CD4-positive, alpha-beta T cell (primary cell): ENCODE measurements around the gene CAMTA1. TPM values are rescaled to one million over a fixed set of nuclear protein-coding genes. Genes with fewer than 3 reads are reported as not detected.

Source experiments
- ATAC-seq: fragments of 200-7000 bp; cut with Tn5 transposase; one replicate; pipeline ENCODE4 v1.10.0; 2022; ENCODE audit warnings: mild to moderate bottlenecking; ENCODE audit not compliant: poor library complexity
- CTCF ChIA-PET: fragments of 350-600 bp; sonication (Branson Sonifier 250); formaldehyde crosslinking; loops from one replicate; lab custom pipeline; 2021; ENCODE audit warnings: antibody characterized with exemption, inconsistent platforms; lab: Charles Lee
- POLR2A ChIA-PET: fragments of 350-600 bp; sonication (Branson Sonifier 250); formaldehyde crosslinking; loops from one replicate; lab custom pipeline; 2021; ENCODE audit warnings: antibody characterized with exemption, inconsistent platforms; lab: Charles Lee
- DNase-seq, 14 experiments: peaks; one replicate each; pipeline ENCODE4 v3.0.0-alpha.2; 2013 to 2020; ENCODE audit warnings: mixed read lengths in 2 of 14
- H3K27ac ChIP-seq, 2 donors: one replicate each; pipeline versions ENCODE4 v1.5.1 to v1.7.0; 2013; ENCODE audit warnings: low read length in 2 of 2, low read depth in 1 of 2, mild to moderate bottlenecking in 1 of 2
- H3K27me3 ChIP-seq, 2 experiments: 1 replicate in 1 of 2; 2 replicates in 1 of 2; pipeline versions ENCODE4 v1.6.1 to v1.7.0; 2013; ENCODE audit warnings: low read length in 2 of 2, control low read depth in 1 of 2, mild to moderate bottlenecking in 1 of 2, moderate library complexity in 1 of 2; ENCODE audit not compliant: insufficient read depth in 2 of 2, control insufficient read depth in 1 of 2
- H3K36me3 ChIP-seq: one replicate; pipeline ENCODE4 v1.6.1; 2013; ENCODE audit warnings: low read length, control low read depth; ENCODE audit not compliant: insufficient read depth
- H3K4me1 ChIP-seq: one replicate; pipeline ENCODE4 v1.6.1; 2013; ENCODE audit warnings: low read length, control low read depth; ENCODE audit not compliant: insufficient read depth
- H3K4me3 ChIP-seq: one replicate; pipeline ENCODE4 v1.5.1; 2013; ENCODE audit warnings: mild to moderate bottlenecking, low read length, moderate library complexity
- H3K9me3 ChIP-seq, 2 experiments: 1 replicate in 1 of 2; 2 replicates in 1 of 2; pipeline versions ENCODE4 v1.6.1 to v1.7.0; 2013; ENCODE audit warnings: low read length in 2 of 2, mild to moderate bottlenecking in 2 of 2, control low read depth in 1 of 2, moderate library complexity in 1 of 2; ENCODE audit not compliant: control insufficient read depth in 1 of 2, insufficient read depth in 1 of 2
- H3K27ac Mint-ChIP-seq: one replicate; pipeline ENCODE4 v1.8.0; 2020; ENCODE audit warnings: mixed read lengths
- H3K27me3 Mint-ChIP-seq: one replicate; pipeline ENCODE4 v1.8.0; 2021; ENCODE audit warnings: mixed read lengths
- H3K36me3 Mint-ChIP-seq: one replicate; pipeline ENCODE4 v1.8.0; 2021; ENCODE audit warnings: low read depth, mixed read lengths
- H3K4me1 Mint-ChIP-seq: one replicate; pipeline ENCODE4 v1.8.0; 2021; ENCODE audit warnings: low read depth, mixed read lengths
- H3K4me3 Mint-ChIP-seq: one replicate; pipeline ENCODE4 v1.8.0; 2020; ENCODE audit warnings: mild to moderate bottlenecking, mixed read lengths
- H3K9me3 Mint-ChIP-seq: one replicate; pipeline ENCODE4 v1.8.0; 2020; ENCODE audit warnings: mixed read lengths
- intact Hi-C, 2 experiments: fragments of 100-400 bp; cut with DNase I in 1 of 2; cut with micrococcal nuclease in 1 of 2; formaldehyde crosslinking; loops; one replicate each; pipeline versions ENCODE4 v1.15.1 to v1.9.0; 2023 to 2025; cut with DNase I, micrococcal nuclease
- total RNA-seq, 174 experiments: library from RNA in 2 of 174; stranded (reverse) in 2 of 174; gene quantifications; one replicate each; pipeline ENCODE4 v1.2.3 and lab custom pipeline; 2021 to 2026
- TF ChIP-seq, protein P1 (sequence below): fragments of 200-600 bp; IDR thresholded peaks from one replicate; pipeline ENCODE4 v1.8.0; 2022; ENCODE audit warnings: antibody characterized with exemption, mild to moderate bottlenecking

CAMTA1 gene
- total RNA-seq, 2 experiments from 2014 or later: 38.6 to 39.3 TPM

DNA sequence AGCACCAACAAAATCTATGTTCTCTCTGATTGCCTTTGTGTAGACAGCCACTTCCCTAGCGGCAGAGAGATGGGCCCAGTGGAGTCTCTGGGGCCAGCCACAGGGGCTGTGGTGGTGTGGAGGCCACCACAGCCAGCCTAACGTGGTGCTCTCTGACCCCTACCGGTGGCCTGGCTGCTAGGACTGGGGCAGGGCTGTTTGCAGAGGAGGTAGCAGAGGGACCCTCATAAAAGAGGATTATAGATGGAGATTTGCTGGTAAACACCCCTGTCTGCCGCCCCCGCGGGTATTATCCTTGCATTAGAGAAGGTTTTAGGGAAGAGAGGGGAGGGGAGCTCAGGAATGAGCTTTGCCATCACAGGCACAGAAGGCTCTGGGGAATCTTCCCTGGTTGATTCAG, 675.6 kb downstream of the CAMTA1 start:
- ATAC-seq: no peak
- Mint-ChIP-seq H3K27me3 (peaks cover 9% of the 10 kb centered on the region), H3K36me3 (no peaks in the 10 kb centered on the region), H3K4me1 (no peaks in the 10 kb centered on the region), H3K4me3 (no peak overlapping the region), H3K27ac (no peak overlapping the region), H3K9me3 (no peaks in the 10 kb centered on the region)
- Histone ChIP-seq H3K27ac (no peak overlapping the region), H3K27me3 (no peaks in the 10 kb centered on the region), H3K4me3 (no peak overlapping the region), H3K36me3 (no peaks in the 10 kb centered on the region), H3K9me3 (no peaks in the 10 kb centered on the region), H3K4me1 (no peaks in the 10 kb centered on the region)
- intact Hi-C loops: no loop called here
- CTCF ChIA-PET: no interaction called here
- TF ChIP-seq, protein P1, sequence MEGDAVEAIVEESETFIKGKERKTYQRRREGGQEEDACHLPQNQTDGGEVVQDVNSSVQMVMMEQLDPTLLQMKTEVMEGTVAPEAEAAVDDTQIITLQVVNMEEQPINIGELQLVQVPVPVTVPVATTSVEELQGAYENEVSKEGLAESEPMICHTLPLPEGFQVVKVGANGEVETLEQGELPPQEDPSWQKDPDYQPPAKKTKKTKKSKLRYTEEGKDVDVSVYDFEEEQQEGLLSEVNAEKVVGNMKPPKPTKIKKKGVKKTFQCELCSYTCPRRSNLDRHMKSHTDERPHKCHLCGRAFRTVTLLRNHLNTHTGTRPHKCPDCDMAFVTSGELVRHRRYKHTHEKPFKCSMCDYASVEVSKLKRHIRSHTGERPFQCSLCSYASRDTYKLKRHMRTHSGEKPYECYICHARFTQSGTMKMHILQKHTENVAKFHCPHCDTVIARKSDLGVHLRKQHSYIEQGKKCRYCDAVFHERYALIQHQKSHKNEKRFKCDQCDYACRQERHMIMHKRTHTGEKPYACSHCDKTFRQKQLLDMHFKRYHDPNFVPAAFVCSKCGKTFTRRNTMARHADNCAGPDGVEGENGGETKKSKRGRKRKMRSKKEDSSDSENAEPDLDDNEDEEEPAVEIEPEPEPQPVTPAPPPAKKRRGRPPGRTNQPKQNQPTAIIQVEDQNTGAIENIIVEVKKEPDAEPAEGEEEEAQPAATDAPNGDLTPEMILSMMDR: no peak
- no peak for DNase-seq
- POLR2A ChIA-PET: no interaction called here

DNA sequence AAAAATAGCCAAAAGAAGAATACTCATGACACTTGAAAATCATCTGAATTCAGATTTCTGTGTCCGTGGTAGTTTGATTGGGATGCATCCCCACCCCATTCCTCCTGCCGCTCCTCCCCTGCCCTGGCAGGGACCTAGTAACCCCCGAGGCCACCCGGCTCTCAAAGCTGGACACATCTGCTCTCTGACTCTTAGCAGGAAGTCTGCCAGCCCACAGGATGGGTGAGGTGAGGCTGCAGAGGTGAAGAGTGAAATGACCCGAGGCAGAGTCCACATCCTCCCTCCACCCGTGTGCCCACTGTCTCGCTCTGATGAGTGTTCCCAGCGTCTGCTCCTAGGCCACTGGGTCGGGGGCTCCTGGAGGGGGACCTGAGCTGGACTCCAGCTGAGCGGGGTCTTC, 677.4 kb downstream of the CAMTA1 start:
- intact Hi-C loops: no loop called here
- Mint-ChIP-seq H3K36me3 (no peaks in the 10 kb centered on the region), H3K4me3 (no peak overlapping the region), H3K27me3 (peaks cover 9% of the 10 kb centered on the region), H3K27ac (no peak overlapping the region), H3K4me1 (no peaks in the 10 kb centered on the region), H3K9me3 (no peaks in the 10 kb centered on the region)
- Histone ChIP-seq H3K4me3 (no peak overlapping the region), H3K9me3 (no peaks in the 10 kb centered on the region), H3K4me1 (no peaks in the 10 kb centered on the region), H3K27ac (no peak overlapping the region), H3K36me3 (no peaks in the 10 kb centered on the region), H3K27me3 (no peaks in the 10 kb centered on the region)
- TF ChIP-seq, protein P1: no peak
- DNase-seq (no peak), ATAC-seq (no peak)
- ChIA-PET POLR2A (no interaction called here), CTCF (no interaction called here)

DNA sequence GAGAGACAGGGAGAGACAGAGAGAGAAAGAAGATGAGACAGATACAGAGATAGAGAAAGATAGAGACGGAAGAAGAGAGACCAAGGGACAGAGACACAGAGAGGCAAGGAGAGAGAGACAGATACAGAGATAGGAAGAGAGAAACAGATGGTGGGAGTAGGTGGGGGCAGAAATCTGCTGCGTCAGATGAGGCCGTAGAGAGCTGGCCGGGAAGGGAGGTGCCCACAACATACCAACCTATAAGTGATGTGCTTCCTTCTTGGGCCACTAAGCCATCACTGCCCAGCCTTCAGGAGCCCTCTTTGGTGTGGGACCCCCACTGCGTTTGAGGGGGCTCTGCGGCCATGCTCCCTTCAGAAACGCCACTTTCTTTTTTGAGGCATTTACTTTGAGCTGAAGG, 678.3 kb downstream of the CAMTA1 start:
- Histone ChIP-seq H3K9me3 (no peaks in the 10 kb centered on the region), H3K36me3 (no peaks in the 10 kb centered on the region), H3K27ac (no peak overlapping the region), H3K27me3 (no peaks in the 10 kb centered on the region), H3K4me1 (no peaks in the 10 kb centered on the region), H3K4me3 (no peak overlapping the region)
- Mint-ChIP-seq H3K27me3 (peaks cover 9% of the 10 kb centered on the region), H3K27ac (no peak overlapping the region), H3K36me3 (no peaks in the 10 kb centered on the region), H3K4me3 (no peak overlapping the region), H3K4me1 (no peaks in the 10 kb centered on the region), H3K9me3 (no peaks in the 10 kb centered on the region)
- ATAC-seq (no peak), DNase-seq (no peak)
- intact Hi-C loops: no loop called here
- CTCF ChIA-PET: no interaction called here
- POLR2A ChIA-PET: no interaction called here
- TF ChIP-seq, protein P1: no peak
